T-cell (primary cell): Measurements from ENCODE around the gene KIF5C. TPM values are rescaled to one million over a fixed set of nuclear protein-coding genes. Genes with fewer than 3 reads are reported as not detected.

Source experiments
- ATAC-seq, 4 experiments: fragments of 200-7000 bp in 3 of 4; fragments of 150-1000 bp in 1 of 4; cut with Tn5 transposase; replicated peaks in 1 of 4; 1 replicate in 3 of 4; 2 replicates in 1 of 4; pipeline ENCODE4 v1.10.0; 2021; ENCODE audit warnings: moderate library complexity in 3 of 4, mild to moderate bottlenecking in 2 of 4, moderate number of reproducible peaks in 1 of 4
- CTCF ChIA-PET, 2 donors: fragments of 300-600 bp; sonication (Branson Sonifier 250); formaldehyde crosslinking; loops; one replicate each; lab custom pipeline; 2022; ENCODE audit warnings: antibody characterized with exemption in 2 of 2; lab: Charles Lee
- POLR2A ChIA-PET, 2 donors: fragments of 300-600 bp; sonication (Branson Sonifier 250); formaldehyde crosslinking; loops; one replicate each; lab custom pipeline; 2022; ENCODE audit warnings: antibody characterized with exemption in 2 of 2; lab: Charles Lee
- DNase-seq, 35 experiments: peaks; one replicate each; pipeline versions ENCODE4 v3.0.0 to v3.0.0-alpha.2; 2013 to 2023
- H3K27ac ChIP-seq: one replicate; pipeline ENCODE4 v1.5.1; 2013; ENCODE audit warnings: low read length
- H3K27me3 ChIP-seq, 2 experiments: replicated peaks in 1 of 2; 1 replicate in 1 of 2; 2 replicates in 1 of 2; pipeline versions ENCODE4 v1.6.1 to v1.7.0; 2013; ENCODE audit warnings: low read length in 1 of 2, mixed read lengths in 1 of 2; ENCODE audit not compliant: control insufficient read depth in 2 of 2, insufficient read depth in 2 of 2; ENCODE audit errors: extremely low read depth in 1 of 2
- H3K36me3 ChIP-seq, 2 donors: 1 replicate in 1 of 2; 2 replicates in 1 of 2; pipeline versions ENCODE4 v1.6.1 to v1.7.0; 2013; ENCODE audit warnings: low read length in 1 of 2; ENCODE audit not compliant: control insufficient read depth in 2 of 2, insufficient read depth in 1 of 2; ENCODE audit errors: extremely low read depth in 1 of 2
- H3K4me1 ChIP-seq, 2 experiments: 1 replicate in 1 of 2; 2 replicates in 1 of 2; pipeline versions ENCODE4 v1.6.1 to v1.7.0; 2013; ENCODE audit warnings: low read length in 2 of 2, mixed read lengths in 1 of 2; ENCODE audit not compliant: insufficient read depth in 2 of 2, control insufficient read depth in 1 of 2; ENCODE audit errors: extremely low read depth in 1 of 2
- H3K4me3 ChIP-seq, 2 donors: 1 replicate in 1 of 2; 2 replicates in 1 of 2; pipeline versions ENCODE4 v1.5.1 to v1.7.0; 2013; ENCODE audit warnings: mild to moderate bottlenecking in 2 of 2, low read length in 1 of 2, moderate library complexity in 1 of 2; ENCODE audit not compliant: control insufficient read depth in 1 of 2; ENCODE audit errors: extremely low read depth in 1 of 2
- H3K9me3 ChIP-seq: 2 replicates; pipeline ENCODE4 v1.7.0; 2013
- H3K27ac Mint-ChIP-seq, 2 donors: one replicate each; pipeline ENCODE4 v1.8.0; 2020 to 2021; ENCODE audit warnings: mild to moderate bottlenecking in 2 of 2, mixed read lengths in 2 of 2
- H3K27me3 Mint-ChIP-seq, 2 donors: one replicate each; pipeline ENCODE4 v1.8.0; 2021 to 2022; ENCODE audit warnings: mixed read lengths in 2 of 2
- H3K36me3 Mint-ChIP-seq: one replicate; pipeline ENCODE4 v1.8.0; 2021; ENCODE audit warnings: mixed read lengths
- H3K4me1 Mint-ChIP-seq, 3 donors: one replicate each; pipeline ENCODE4 v1.8.0; 2020 to 2022; ENCODE audit warnings: mixed read lengths in 3 of 3, mild to moderate bottlenecking in 1 of 3
- H3K4me3 Mint-ChIP-seq, 3 donors: one replicate each; pipeline ENCODE4 v1.8.0; 2020 to 2022; ENCODE audit warnings: mild to moderate bottlenecking in 3 of 3, mixed read lengths in 3 of 3, moderate library complexity in 3 of 3
- H3K9me3 Mint-ChIP-seq, 3 donors: one replicate each; pipeline ENCODE4 v1.8.0; 2020 to 2022; ENCODE audit warnings: mixed read lengths in 3 of 3
- WGBS: methylation state at CpG from one replicate; pipeline ENCODE4 v1.1.5; 2013; ENCODE audit warnings: missing lambda C conversion rate; ENCODE audit not compliant: insufficient coverage; 5-methylcytosine and 5-hydroxymethylcytosine counted together
- total RNA-seq, 35 experiments: library from RNA in 6 of 35; stranded (reverse) in 6 of 35; fragments of 120-200 nt in 1 of 35; gene quantifications; one replicate each; pipeline versions ENCODE4 v1.2.1 to v1.2.4 and lab custom pipeline; 2013 to 2026

Gene KIF5C
- total RNA-seq, 5 donors from 2014 or later (not counting 1 experiment from before 2014, with no cell fraction given) = 9.4 to 17.0 (median 14.7) TPM

- H3K27ac ChIP-seq = no peak overlapping the region
- no peaks in the 10 kb centered on the region for H3K4me1 ChIP-seq
- 77% methylated on average over 4 of the region's 8 CpGs for WGBS
- peaks cover 13% of the 10 kb centered on the region for H3K36me3 Mint-ChIP-seq
- no peak overlapping the region for H3K27ac Mint-ChIP-seq
- ATAC-seq (no peak), DNase-seq (no peak)
- H3K4me1 Mint-ChIP-seq = peaks cover 4 to 13% (median 7%) of the 10 kb centered on the region in 3 donors
- H3K36me3 ChIP-seq = no peaks in the 10 kb centered on the region
- POLR2A ChIA-PET = interaction anchor here in 1 of 2 donors (0.5 kb wide), 1 partner anchor 934 kb away, joined by 6 read pairs; no protein-coding TSS in a partner anchor
- no peaks in the 10 kb centered on the region for H3K9me3 ChIP-seq
- no peak overlapping the region for H3K4me3 Mint-ChIP-seq
- no peak overlapping the region for H3K4me3 ChIP-seq
- H3K27me3 ChIP-seq = peaks cover 0 to 4% of the 10 kb centered on the region in 2 experiments
- peaks cover 0 to 9% of the 10 kb centered on the region in 2 donors for H3K27me3 Mint-ChIP-seq
- CTCF ChIA-PET = interaction anchor here (0.5 to 1.5 kb wide), 2 partner anchors 18 to 110 kb away, joined by 3 read pairs; no protein-coding TSS in a partner anchor
- no peaks in the 10 kb centered on the region for H3K9me3 Mint-ChIP-seq
These were observed 34.1 kb downstream of the KIF5C start for GRCh38 chr2:148909114-148909513.

GRCh38 chr2:148913061-148913460 lies 38.0 kb downstream of the KIF5C start:
- peaks cover 6% of the 10 kb centered on the region for H3K36me3 Mint-ChIP-seq
- CTCF ChIA-PET = no interaction called here
- H3K27ac Mint-ChIP-seq = no peak overlapping the region
- POLR2A ChIA-PET = no interaction called here
- H3K4me1 ChIP-seq = no peaks in the 10 kb centered on the region
- ATAC-seq (no peak), DNase-seq (no peak)
- H3K27me3 Mint-ChIP-seq = peaks cover 0 to 2% of the 10 kb centered on the region in 2 donors
- H3K4me1 Mint-ChIP-seq = peaks cover 4 to 13% (median 7%) of the 10 kb centered on the region in 3 donors
- H3K9me3 ChIP-seq = no peaks in the 10 kb centered on the region
- no peak overlapping the region for H3K4me3 Mint-ChIP-seq
- no peaks in the 10 kb centered on the region for H3K36me3 ChIP-seq
- peaks cover 0 to 4% of the 10 kb centered on the region in 2 experiments for H3K27me3 ChIP-seq
- no peaks in the 10 kb centered on the region for H3K9me3 Mint-ChIP-seq
- no peak overlapping the region for H3K4me3 ChIP-seq
- H3K27ac ChIP-seq = no peak overlapping the region

DNA sequence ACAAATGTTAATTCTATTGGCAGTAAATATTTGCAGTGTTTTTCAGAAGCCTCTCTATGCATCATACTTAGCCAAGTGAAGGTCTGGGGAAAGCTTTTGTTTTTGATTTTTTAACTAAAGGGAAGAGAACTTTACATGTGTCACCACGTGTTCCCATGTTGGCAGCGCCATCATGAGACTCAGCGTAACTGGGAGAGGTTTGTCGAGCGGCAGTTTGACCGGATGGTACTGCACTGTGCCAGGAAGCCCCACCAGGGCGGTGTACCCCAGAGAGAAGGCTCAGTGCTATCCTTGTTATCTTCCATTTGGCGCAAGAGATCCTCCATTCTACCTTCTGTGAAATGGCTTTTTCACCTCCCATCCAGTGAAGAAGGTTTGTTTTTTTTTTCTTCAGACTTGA lies 38.5 kb downstream of the KIF5C start:
- peaks cover 4% of the 10 kb centered on the region in 3 donors for H3K9me3 Mint-ChIP-seq
- no peak overlapping the region for H3K4me3 Mint-ChIP-seq
- H3K36me3 Mint-ChIP-seq = peaks cover 9% of the 10 kb centered on the region
- peaks cover 0 to 2% of the 10 kb centered on the region in 2 donors for H3K27me3 Mint-ChIP-seq
- H3K4me3 ChIP-seq = no peak overlapping the region
- DNase-seq = no peak
- no peak overlapping the region for H3K27ac ChIP-seq
- peaks cover 0 to 4% of the 10 kb centered on the region in 2 experiments for H3K27me3 ChIP-seq
- no peaks in the 10 kb centered on the region for H3K9me3 ChIP-seq
- CTCF ChIA-PET = no interaction called here
- ATAC-seq = no peak
- 98% methylated on average over 7 of the region's 8 CpGs for WGBS
- no peaks in the 10 kb centered on the region for H3K4me1 ChIP-seq
- POLR2A ChIA-PET = interaction anchor here in 1 of 2 donors (0.5 kb wide), 1 partner anchor 357 kb away, joined by 3 read pairs; no protein-coding TSS in a partner anchor
- H3K4me1 Mint-ChIP-seq = peaks cover 4 to 13% (median 7%) of the 10 kb centered on the region in 3 donors
- H3K36me3 ChIP-seq = no peaks in the 10 kb centered on the region
- H3K27ac Mint-ChIP-seq = no peak overlapping the region

- H3K4me1 ChIP-seq = no peaks in the 10 kb centered on the region
- no peak overlapping the region for H3K27ac Mint-ChIP-seq
- no peak overlapping the region for H3K4me3 ChIP-seq
- no peaks in the 10 kb centered on the region for H3K27me3 ChIP-seq
- H3K27ac ChIP-seq = no peak overlapping the region
- no peaks in the 10 kb centered on the region for H3K9me3 ChIP-seq
- ChIA-PET POLR2A (no interaction called here), CTCF (no interaction called here)
- DNase-seq (no peak), ATAC-seq (no peak)
- peaks cover 0 to 2% of the 10 kb centered on the region in 2 donors for H3K27me3 Mint-ChIP-seq
- no peaks in the 10 kb centered on the region for H3K36me3 ChIP-seq
- WGBS = 78% methylated on average over 4 of the region's 4 CpGs
- peaks cover 9 to 10% (median 10%) of the 10 kb centered on the region in 3 donors for H3K9me3 Mint-ChIP-seq
- peaks cover 15% of the 10 kb centered on the region for H3K36me3 Mint-ChIP-seq
- H3K4me1 Mint-ChIP-seq = peaks cover 4 to 13% (median 7%) of the 10 kb centered on the region in 3 donors
- H3K4me3 Mint-ChIP-seq = no peak overlapping the region
These were observed 39.4 kb downstream of the KIF5C start for GRCh38 chr2:148914463-148914862.

DNA sequence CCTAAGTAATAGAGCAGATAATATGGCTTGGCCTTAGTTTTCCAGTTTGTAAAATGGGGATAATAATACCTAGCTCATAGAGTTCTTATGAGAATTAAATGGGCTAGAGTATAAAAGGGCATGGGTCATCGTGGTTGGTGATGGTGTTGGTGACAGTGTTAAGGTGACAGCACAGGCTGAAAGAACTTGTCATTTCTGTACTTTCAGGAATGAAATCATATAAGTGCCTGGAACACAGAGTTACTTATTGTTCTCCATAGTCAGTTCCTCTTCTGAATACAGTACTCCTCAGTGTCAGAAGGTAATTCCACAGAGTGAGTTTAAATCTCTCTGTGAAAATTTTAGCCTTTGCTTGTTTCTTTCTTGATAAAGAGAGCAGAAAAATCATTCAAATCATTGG lies 42.4 kb downstream of the KIF5C start:
- peaks cover 9 to 10% (median 10%) of the 10 kb centered on the region in 3 donors for H3K9me3 Mint-ChIP-seq
- WGBS = 60% methylated on average over 1 of the region's 1 CpG
- H3K4me1 Mint-ChIP-seq = no peaks in the 10 kb centered on the region
- Histone ChIP-seq H3K4me1 (no peaks in the 10 kb centered on the region), H3K27me3 (no peaks in the 10 kb centered on the region), H3K4me3 (no peak overlapping the region), H3K9me3 (no peaks in the 10 kb centered on the region), H3K27ac (no peak overlapping the region), H3K36me3 (no peaks in the 10 kb centered on the region)
- no peak for ATAC-seq
- CTCF ChIA-PET = no interaction called here
- POLR2A ChIA-PET = no interaction called here
- H3K36me3 Mint-ChIP-seq = peaks cover 15% of the 10 kb centered on the region
- H3K27me3 Mint-ChIP-seq = peaks cover 0 to 2% of the 10 kb centered on the region in 2 donors
- no peak overlapping the region for H3K4me3 Mint-ChIP-seq
- DNase-seq = no peak
- H3K27ac Mint-ChIP-seq = no peak overlapping the region

DNA sequence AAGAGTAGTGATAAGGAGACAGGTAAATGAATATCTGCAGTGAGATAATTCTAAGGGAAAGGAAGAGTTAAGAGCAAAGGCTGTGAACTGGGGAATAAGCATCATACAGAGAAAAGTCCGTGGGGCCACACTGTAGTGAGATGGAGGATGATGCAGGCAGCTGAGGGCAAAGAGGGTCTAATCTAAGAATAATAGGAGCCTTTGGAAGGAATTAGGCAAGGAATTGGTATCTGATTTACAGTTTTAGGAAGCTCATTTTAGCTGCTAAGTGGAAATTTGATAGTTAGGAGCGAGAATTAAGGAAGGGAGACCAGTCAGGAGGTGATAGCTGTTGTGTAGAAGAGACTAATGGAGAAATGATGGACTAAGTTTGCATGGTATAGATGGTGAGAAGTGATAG lies 43.5 kb downstream of the KIF5C start:
- H3K9me3 Mint-ChIP-seq = peaks cover 9 to 10% (median 10%) of the 10 kb centered on the region in 3 donors
- no peak for DNase-seq
- H3K27ac Mint-ChIP-seq = no peak overlapping the region
- 62% methylated on average over 2 of the region's 2 CpGs for WGBS
- no peak overlapping the region for H3K4me3 ChIP-seq
- no peak for ATAC-seq
- H3K4me1 Mint-ChIP-seq = no peaks in the 10 kb centered on the region
- H3K4me1 ChIP-seq = no peaks in the 10 kb centered on the region
- H3K27ac ChIP-seq = no peak overlapping the region
- H3K36me3 ChIP-seq = no peaks in the 10 kb centered on the region
- H3K27me3 ChIP-seq = no peaks in the 10 kb centered on the region
- peaks cover 0 to 2% of the 10 kb centered on the region in 2 donors for H3K27me3 Mint-ChIP-seq
- H3K36me3 Mint-ChIP-seq = peaks cover 18% of the 10 kb centered on the region
- ChIA-PET CTCF (no interaction called here), POLR2A (no interaction called here)
- H3K9me3 ChIP-seq = no peaks in the 10 kb centered on the region
- H3K4me3 Mint-ChIP-seq = no peak overlapping the region
